Measurements from ENCODE around the gene CPEB3. TPM values are rescaled to one million over a fixed set of nuclear protein-coding genes. Genes with fewer than 3 reads are reported as not detected.

CPEB3 gene
- total and polyA plus RNA-seq, 4 donors = 2.1 to 8.4 (median 5.1) TPM

DNA sequence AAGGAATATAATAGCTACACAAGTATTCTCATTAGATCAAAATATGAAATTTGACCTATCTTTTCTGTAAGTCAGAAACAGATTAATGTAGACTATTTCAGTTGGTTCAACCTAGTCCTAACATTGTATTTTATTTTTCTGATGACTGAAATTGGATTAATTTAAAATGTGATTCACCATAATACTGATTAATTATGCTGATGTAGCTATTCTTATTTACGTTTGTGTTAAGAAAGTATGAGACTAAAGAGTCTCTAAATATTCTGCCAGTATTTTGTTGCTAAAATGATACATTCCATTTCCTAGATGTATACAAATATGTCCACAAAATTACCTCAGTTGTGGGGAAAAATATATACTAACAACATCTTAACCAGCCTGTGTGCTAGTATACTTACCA, 18.4 kb upstream of the CPEB3 start:
- Histone ChIP-seq H3K27ac (ENCODE audit: low read depth in 1 of 2, low read length in 2 of 2) (no peak overlapping the region), H3K27me3 (ENCODE audit: control insufficient read depth in 4 of 4, insufficient read depth in 4 of 4, low read length in 3 of 4) (no peaks in the 10 kb centered on the region), H3K9ac (ENCODE audit: low read depth in 1 of 2, low read length in 2 of 2) (no peak overlapping the region), H3K4me1 (ENCODE audit: control insufficient read depth in 4 of 4, insufficient read depth in 4 of 4, low read length in 3 of 4) (no peaks in the 10 kb centered on the region), H3K36me3 (ENCODE audit: control insufficient read depth in 4 of 4, insufficient read depth in 3 of 4, low read depth in 1 of 4, low read length in 3 of 4) (peaks cover 0 to 9% (median 3%) of the 10 kb centered on the region in 4 donors), H3K9me3 (ENCODE audit: control insufficient read depth in 4 of 4, low read length in 3 of 4) (no peaks in the 10 kb centered on the region), H3K4me3 (ENCODE audit: low read depth in 1 of 3, low read length in 3 of 3) (no peak overlapping the region)
- 84% methylated on average over 1 of the region's 1 CpG for WGBS
- DNase-seq (ENCODE audit: low spot score) = no peak
- TF ChIP-seq GABPA (IDR thresholded peaks at IDR 0.05 in 1 of 2, conservative IDR thresholded peaks at IDR 0.05 in 1 of 2) (no peak), HNF4G (IDR thresholded peaks at IDR 0.05) (no peak), FOXA1 (IDR thresholded peaks at IDR 0.05) (no peak), TAF1 (conservative IDR thresholded peaks at IDR 0.05) (no peak), HNF4A (conservative IDR thresholded peaks at IDR 0.05) (no peak), CTCF (IDR thresholded peaks at IDR 0.05; ENCODE audit: low read depth, low read length, missing input control) (no peak), MAX (IDR thresholded peaks at IDR 0.05) (no peak), ZBTB33 (IDR thresholded peaks at IDR 0.05) (no peak), RAD21 (IDR thresholded peaks at IDR 0.05) (no peak), SP1 (IDR thresholded peaks at IDR 0.05) (no peak), ATF3 (IDR thresholded peaks at IDR 0.05) (no peak)

DNA sequence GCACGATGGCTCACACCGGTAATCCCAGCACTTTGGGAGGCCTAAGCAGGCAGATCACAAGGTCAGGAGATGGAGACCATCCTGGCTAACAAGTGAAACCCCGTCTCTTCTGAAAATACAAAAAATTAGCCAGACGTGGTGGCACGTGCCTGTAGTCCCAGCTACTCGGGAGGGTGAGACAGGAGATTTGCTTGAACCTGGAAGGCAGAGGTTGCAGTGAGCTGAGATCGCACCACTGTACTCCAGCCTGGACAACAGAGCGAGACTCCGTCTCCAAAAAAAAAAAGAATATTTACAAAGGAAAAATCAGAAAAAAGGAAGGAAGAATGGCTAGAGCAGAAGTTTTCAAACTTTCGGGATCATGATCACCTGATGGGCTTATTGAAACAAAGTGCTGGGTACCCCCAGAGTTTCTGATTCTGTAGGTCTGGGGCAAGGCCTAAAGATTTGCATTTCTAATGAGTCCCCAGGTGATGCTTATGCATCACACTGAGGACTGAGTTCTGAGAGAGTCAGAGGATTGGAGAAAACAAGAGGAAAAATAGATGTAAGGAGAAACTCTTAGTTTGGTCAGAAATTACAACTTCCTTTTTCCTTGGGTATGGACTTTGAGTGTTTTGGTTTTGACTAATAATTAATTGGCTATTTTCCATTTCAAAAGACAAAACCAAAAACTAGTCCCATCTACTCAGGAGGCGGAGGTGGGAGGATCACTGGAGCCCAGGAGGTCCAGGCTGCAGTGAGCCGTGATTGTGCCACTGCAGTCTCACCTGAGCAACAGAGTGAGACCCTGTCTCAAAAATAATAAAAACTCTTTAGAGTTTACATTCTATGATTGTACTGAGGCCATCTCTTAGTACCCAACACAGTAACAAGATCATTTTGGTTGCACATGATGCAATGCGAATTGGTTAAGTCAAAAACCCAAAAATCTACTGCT, 14.5 kb upstream of the CPEB3 start:
- no peaks in the 10 kb centered on the region for H3K27me3 ChIP-seq (ENCODE audit: control insufficient read depth in 4 of 4, insufficient read depth in 4 of 4, low read length in 3 of 4)
- peaks cover 0 to 2% (median 0%) of the 10 kb centered on the region in 4 donors for H3K36me3 ChIP-seq (ENCODE audit: control insufficient read depth in 4 of 4, insufficient read depth in 3 of 4, low read depth in 1 of 4, low read length in 3 of 4)
- no peaks in the 10 kb centered on the region for H3K9me3 ChIP-seq (ENCODE audit: control insufficient read depth in 4 of 4, low read length in 3 of 4)
- TF ChIP-seq TAF1 (conservative IDR thresholded peaks at IDR 0.05) = no peak
- TF ChIP-seq MAX (IDR thresholded peaks at IDR 0.05) = no peak
- no peak for TF ChIP-seq GABPA (IDR thresholded peaks at IDR 0.05 in 1 of 2, conservative IDR thresholded peaks at IDR 0.05 in 1 of 2)
- TF ChIP-seq FOXA1 (IDR thresholded peaks at IDR 0.05) = no peak
- no peak for TF ChIP-seq RXRA (IDR thresholded peaks at IDR 0.05)
- no peak for TF ChIP-seq ATF3 (IDR thresholded peaks at IDR 0.05)
- 91% methylated on average over 13 of the region's 13 CpGs for WGBS
- H3K4me3 ChIP-seq (ENCODE audit: low read depth in 1 of 3, low read length in 3 of 3) = no peak overlapping the region
- no peaks in the 10 kb centered on the region for H3K4me1 ChIP-seq (ENCODE audit: control insufficient read depth in 4 of 4, insufficient read depth in 4 of 4, low read length in 3 of 4)
- no peak overlapping the region for H3K27ac ChIP-seq (ENCODE audit: low read depth in 1 of 2, low read length in 2 of 2)
- no peak overlapping the region for H3K9ac ChIP-seq (ENCODE audit: low read depth in 1 of 2, low read length in 2 of 2)
- no peak for DNase-seq (ENCODE audit: low spot score)

Data from liver (tissue), 9 donors.